ENCODE measurements around the gene SLC22A3. TPM values are rescaled to one million over a fixed set of nuclear protein-coding genes. Genes with fewer than 3 reads are reported as not detected.

The SLC22A3 gene
- total and polyA plus RNA-seq, 2 of the 13 experiments (the other 11 are each of a cell fraction or from before 2014, with no cell fraction given): 12.0 to 31.5 TPM

- TF ChIP-seq GPBP1L1 (CRISPR knock-in tag; IDR thresholded peaks at IDR 0.05): no peak
- TF ChIP-seq KLF9 (CRISPR knock-in tag; IDR thresholded peaks at IDR 0.05; ENCODE audit: low read depth): no peak
- no peak for TF ChIP-seq ZNF558 (CRISPR knock-in tag; IDR thresholded peaks at IDR 0.05; ENCODE audit: borderline replicate concordance)
- TF ChIP-seq ZNF605 (CRISPR knock-in tag; IDR thresholded peaks at IDR 0.05): peak; percentile 84; the same call in 1 of the 2 replicates
- TF ChIP-seq NR2F1 (CRISPR knock-in tag; IDR thresholded peaks at IDR 0.05): no peak
- no peak for TF ChIP-seq ARID3A (IDR thresholded peaks at IDR 0.05; ENCODE audit: low read depth, low read length)
- no peak for TF ChIP-seq U2AF1 (optimal IDR thresholded peaks at IDR 0.05; ENCODE audit: low read depth, low read length)
- TF ChIP-seq ETS1 (CRISPR knock-in tag; IDR thresholded peaks at IDR 0.05): no peak
- no peak for TF ChIP-seq SNRNP70 (IDR thresholded peaks at IDR 0.05; ENCODE audit: low read depth, low read length)
- no peak for TF ChIP-seq NFIC (IDR thresholded peaks at IDR 0.05; ENCODE audit: low read length)
- TF ChIP-seq ZBTB14 (CRISPR knock-in tag; IDR thresholded peaks at IDR 0.05): peak; percentile 84
- TF ChIP-seq DR1 (CRISPR knock-in tag; IDR thresholded peaks at IDR 0.05): no peak
- TF ChIP-seq ZNF512B (CRISPR knock-in tag; IDR thresholded peaks at IDR 0.05; ENCODE audit: borderline replicate concordance): no peak
- no peak for TF ChIP-seq NBN (conservative IDR thresholded peaks at IDR 0.05)
- TF ChIP-seq KLF11 (CRISPR knock-in tag; IDR thresholded peaks at IDR 0.05): no peak
- no peak for TF ChIP-seq FOXK1 (CRISPR knock-in tag; IDR thresholded peaks at IDR 0.05; ENCODE audit: borderline replicate concordance, low read depth)
- no peak for TF ChIP-seq NFYC (CRISPR knock-in tag; IDR thresholded peaks at IDR 0.05)
- TF ChIP-seq PHF21A (CRISPR knock-in tag; IDR thresholded peaks at IDR 0.05): no peak; the same call in 1 of the 2 replicates
- no peak for TF ChIP-seq HOXD1 (CRISPR knock-in tag; IDR thresholded peaks at IDR 0.05)
- no peak for TF ChIP-seq MIER3 (CRISPR knock-in tag; IDR thresholded peaks at IDR 0.05; ENCODE audit: borderline replicate concordance)
- no peak for TF ChIP-seq ZNF607 (CRISPR knock-in tag; IDR thresholded peaks at IDR 0.05; ENCODE audit: borderline replicate concordance)
- TF ChIP-seq KLF13 (CRISPR knock-in tag; IDR thresholded peaks at IDR 0.05): no peak
These were observed 637 bp upstream of the SLC22A3 start (continued) for GRCh38 chr6:160347259-160348222.

Data from HepG2 (cell line).